HL-60/S4 treated with phorbol 12-myristate 13-acetate at 8.2 ng/mL for 4 days and 3 days (cell line): ENCODE measurements around the gene LRRC61.

ENCODE experiments used
- in situ Hi-C: fragments of 300-500 bp; cut with MboI; formaldehyde crosslinking; loops from 2 replicates; pipeline ENCODE4 v1.15.0; 2022; ENCODE audit warnings: low sequenced_read_pairs

Gene LRRC61

GRCh38 chr7:150346922-150347321 lies 23.8 kb downstream of the LRRC61 start:
- in situ Hi-C loops = no loop called here

GRCh38 chr7:150351587-150352194 lies 28.5 kb downstream of the LRRC61 start:
- in situ Hi-C loops = no loop called here

- in situ Hi-C loops = no loop called here
Measured at GRCh38 chr7:150355666-150356059, 32.5 kb downstream of the LRRC61 start.

GRCh38 chr7:150356265-150356897 lies 33.2 kb downstream of the LRRC61 start:
- in situ Hi-C loops = no loop called here

- in situ Hi-C loops = no loop called here
Measured at GRCh38 chr7:150357270-150357669, 34.1 kb downstream of the LRRC61 start.

GRCh38 chr7:150357771-150358427 lies 34.7 kb downstream of the LRRC61 start:
- in situ Hi-C loops = no loop called here

- in situ Hi-C loops = no loop called here
Measured at GRCh38 chr7:150358433-150358832, 35.3 kb downstream of the LRRC61 start.

GRCh38 chr7:150358988-150359621 lies 36.0 kb downstream of the LRRC61 start:
- in situ Hi-C loops = no loop called here

- in situ Hi-C loops = no loop called here
Measured at GRCh38 chr7:150359622-150360362, 36.6 kb downstream of the LRRC61 start.

GRCh38 chr7:150360363-150361058 lies 37.4 kb downstream of the LRRC61 start:
- in situ Hi-C loops = no loop called here

- in situ Hi-C loops = no loop called here
Measured at GRCh38 chr7:150361402-150361801, 38.2 kb downstream of the LRRC61 start.

- in situ Hi-C loops = no loop called here
Measured at GRCh38 chr7:150361807-150362621, 38.9 kb downstream of the LRRC61 start.

GRCh38 chr7:150363370-150363769 lies 40.2 kb downstream of the LRRC61 start:
- in situ Hi-C loops = no loop called here

- in situ Hi-C loops = no loop called here
Measured at GRCh38 chr7:150363872-150364271, 40.7 kb downstream of the LRRC61 start.

- in situ Hi-C loops = no loop called here
Measured at GRCh38 chr7:150365194-150365593, 42.0 kb downstream of the LRRC61 start.

GRCh38 chr7:150365673-150366398 lies 42.7 kb downstream of the LRRC61 start:
- in situ Hi-C loops = no loop called here

- in situ Hi-C loops = no loop called here
Measured at GRCh38 chr7:150367677-150368095, 44.5 kb downstream of the LRRC61 start.

GRCh38 chr7:150368096-150368883 lies 45.1 kb downstream of the LRRC61 start, which contains the start of gene REPIN1:
Gene REPIN1, plus strand, starts transcription at chr7:150368822. Its CDS starts 890 bp downstream, at chr7:150369712.
- in situ Hi-C loops = no loop called here
